ENCODE data around the gene MET. TPM values are rescaled to one million over a fixed set of nuclear protein-coding genes. Genes with fewer than 3 reads are reported as not detected.

Gene MET
- total RNA-seq, 1 experiment from 2014 or later, result 200 TPM

DNA sequence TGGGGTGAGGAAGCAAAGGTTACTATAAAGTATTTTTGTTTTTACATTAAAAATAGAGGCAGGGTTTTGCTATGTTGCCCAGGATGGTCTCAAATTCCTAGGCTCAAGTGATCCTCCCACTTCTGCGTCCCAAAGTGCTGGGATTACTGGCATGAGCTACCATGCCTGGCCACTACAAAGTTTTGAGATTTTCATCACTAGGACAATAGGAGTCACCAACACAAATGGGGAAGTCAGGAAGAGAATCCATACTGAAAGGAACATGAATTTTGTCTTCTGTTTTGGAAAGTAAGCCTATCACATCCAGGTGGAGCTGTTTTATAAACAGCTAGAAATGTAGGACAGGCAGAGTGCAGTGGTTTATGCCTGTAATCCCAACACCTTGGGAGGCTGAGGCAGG lies 170.4 kb downstream of the MET start:
- DNase-seq (ENCODE audit: low read depth, low spot score), result no peak
- ChIA-PET CTCF (no interaction called here), POLR2A (no interaction called here), RAD21 (ENCODE audit: low non-redundant PET in 1 of 2, low total read pairs in 2 of 2, uncharacterized antibody in 2 of 2, unreplicated experiment in 2 of 2) (interaction anchor here in 1 of 2 experiments (0.7 kb wide), 1 partner anchor 12 kb away, joined by 3 read pairs; no protein-coding TSS in a partner anchor)
- Histone ChIP-seq H3K79me2 (ENCODE audit: insufficient read depth, low read length) (no peaks in the 10 kb centered on the region), H4K20me1 (ENCODE audit: insufficient read depth) (no peaks in the 10 kb centered on the region), H3K27ac (ENCODE audit: low read depth, low read length) (no peak overlapping the region), H3K36me3 (ENCODE audit: control insufficient read depth in 1 of 2, insufficient read depth in 2 of 2, low read length in 2 of 2) (no peaks in the 10 kb centered on the region), H3K9me2 (ENCODE audit: insufficient read depth) (no peaks in the 10 kb centered on the region), H2AFZ (ENCODE audit: low read depth, low read length, poor library complexity, severe bottlenecking) (no peak overlapping the region), H3K9me3 (ENCODE audit: control insufficient read depth in 1 of 2, insufficient read depth in 1 of 2, low read depth in 1 of 2, low read length in 2 of 2) (no peaks in the 10 kb centered on the region), H3K27me3 (ENCODE audit: insufficient read depth, low read length) (no peaks in the 10 kb centered on the region), H3K4me2 (ENCODE audit: low read length) (no peak overlapping the region), H3K9ac (ENCODE audit: low read length) (no peak overlapping the region), H3K4me1 (ENCODE audit: control insufficient read depth in 1 of 2, insufficient read depth in 2 of 2, low read length in 2 of 2) (peaks cover under 1 to 2% of the 10 kb centered on the region in 2 experiments), H3K4me3 (replicated peaks in 1 of 2; ENCODE audit: low read depth in 1 of 2, low read length in 2 of 2) (no peak overlapping the region)
- ATAC-seq, result no peak
- intact Hi-C loops (cut with micrococcal nuclease), result no loop called here
- TF ChIP-seq, protein P1, sequence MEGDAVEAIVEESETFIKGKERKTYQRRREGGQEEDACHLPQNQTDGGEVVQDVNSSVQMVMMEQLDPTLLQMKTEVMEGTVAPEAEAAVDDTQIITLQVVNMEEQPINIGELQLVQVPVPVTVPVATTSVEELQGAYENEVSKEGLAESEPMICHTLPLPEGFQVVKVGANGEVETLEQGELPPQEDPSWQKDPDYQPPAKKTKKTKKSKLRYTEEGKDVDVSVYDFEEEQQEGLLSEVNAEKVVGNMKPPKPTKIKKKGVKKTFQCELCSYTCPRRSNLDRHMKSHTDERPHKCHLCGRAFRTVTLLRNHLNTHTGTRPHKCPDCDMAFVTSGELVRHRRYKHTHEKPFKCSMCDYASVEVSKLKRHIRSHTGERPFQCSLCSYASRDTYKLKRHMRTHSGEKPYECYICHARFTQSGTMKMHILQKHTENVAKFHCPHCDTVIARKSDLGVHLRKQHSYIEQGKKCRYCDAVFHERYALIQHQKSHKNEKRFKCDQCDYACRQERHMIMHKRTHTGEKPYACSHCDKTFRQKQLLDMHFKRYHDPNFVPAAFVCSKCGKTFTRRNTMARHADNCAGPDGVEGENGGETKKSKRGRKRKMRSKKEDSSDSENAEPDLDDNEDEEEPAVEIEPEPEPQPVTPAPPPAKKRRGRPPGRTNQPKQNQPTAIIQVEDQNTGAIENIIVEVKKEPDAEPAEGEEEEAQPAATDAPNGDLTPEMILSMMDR (IDR thresholded peaks at IDR 0.05 in 2 of 3, conservative IDR thresholded peaks at IDR 0.05 in 1 of 3; ENCODE audit: borderline replicate concordance in 1 of 3, insufficient read depth in 1 of 3, low read depth in 2 of 3, low read length in 2 of 3), result no peak
- TF ChIP-seq POLR2AphosphoS5 (IDR thresholded peaks at IDR 0.05; ENCODE audit: low read depth, low read length) (no peak), CEBPB (IDR thresholded peaks at IDR 0.05; ENCODE audit: low read depth) (no peak), ELF1 (IDR thresholded peaks at IDR 0.05; ENCODE audit: borderline replicate concordance, low read depth) (no peak), TCF7L2 (IDR thresholded peaks at IDR 0.05; ENCODE audit: borderline replicate concordance, extremely low read depth, insufficient read depth, insufficient read length) (no peak), CBX3 (IDR thresholded peaks at IDR 0.05; ENCODE audit: low read depth) (no peak), EGR1 (IDR thresholded peaks at IDR 0.05; ENCODE audit: low read depth) (no peak), POLR2A (IDR thresholded peaks at IDR 0.05; ENCODE audit: borderline replicate concordance, extremely low read depth, insufficient read depth, insufficient read length) (no peak), EZH2 (IDR thresholded peaks at IDR 0.05) (no peak), SRF (IDR thresholded peaks at IDR 0.05; ENCODE audit: low read depth) (no peak), JUND (IDR thresholded peaks at IDR 0.05) (no peak), SIN3A (IDR thresholded peaks at IDR 0.05; ENCODE audit: low read depth) (no peak)
- TF ChIP-seq, protein P2, sequence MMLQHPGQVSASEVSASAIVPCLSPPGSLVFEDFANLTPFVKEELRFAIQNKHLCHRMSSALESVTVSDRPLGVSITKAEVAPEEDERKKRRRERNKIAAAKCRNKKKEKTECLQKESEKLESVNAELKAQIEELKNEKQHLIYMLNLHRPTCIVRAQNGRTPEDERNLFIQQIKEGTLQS (IDR thresholded peaks at IDR 0.05), result no peak
- TF ChIP-seq, protein P3, sequence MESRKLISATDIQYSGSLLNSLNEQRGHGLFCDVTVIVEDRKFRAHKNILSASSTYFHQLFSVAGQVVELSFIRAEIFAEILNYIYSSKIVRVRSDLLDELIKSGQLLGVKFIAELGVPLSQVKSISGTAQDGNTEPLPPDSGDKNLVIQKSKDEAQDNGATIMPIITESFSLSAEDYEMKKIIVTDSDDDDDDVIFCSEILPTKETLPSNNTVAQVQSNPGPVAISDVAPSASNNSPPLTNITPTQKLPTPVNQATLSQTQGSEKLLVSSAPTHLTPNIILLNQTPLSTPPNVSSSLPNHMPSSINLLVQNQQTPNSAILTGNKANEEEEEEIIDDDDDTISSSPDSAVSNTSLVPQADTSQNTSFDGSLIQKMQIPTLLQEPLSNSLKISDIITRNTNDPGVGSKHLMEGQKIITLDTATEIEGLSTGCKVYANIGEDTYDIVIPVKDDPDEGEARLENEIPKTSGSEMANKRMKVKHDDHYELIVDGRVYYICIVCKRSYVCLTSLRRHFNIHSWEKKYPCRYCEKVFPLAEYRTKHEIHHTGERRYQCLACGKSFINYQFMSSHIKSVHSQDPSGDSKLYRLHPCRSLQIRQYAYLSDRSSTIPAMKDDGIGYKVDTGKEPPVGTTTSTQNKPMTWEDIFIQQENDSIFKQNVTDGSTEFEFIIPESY (IDR thresholded peaks at IDR 0.05; ENCODE audit: extremely low read depth, insufficient replicate concordance, low read length), result no peak
- no TSS peak for BruUV-seq (replicated peaks)

All from HCT116 (cell line).